Liver (tissue), 9 donors: ENCODE measurements around the gene TANGO6. TPM values are rescaled to one million over a fixed set of nuclear protein-coding genes. Genes with fewer than 3 reads are reported as not detected.

ENCODE experiments used
- DNase-seq: peaks from one replicate; pipeline ENCODE4 v3.0.0-alpha.2; 2017; ENCODE audit warnings: low spot score
- H3K27ac ChIP-seq, 2 donors: one replicate each; pipeline ENCODE4 v1.7.0; 2013; ENCODE audit warnings: inconsistent platforms in 2 of 2, low read length in 2 of 2, control low read depth in 1 of 2, low read depth in 1 of 2, mild to moderate bottlenecking in 1 of 2
- H3K27me3 ChIP-seq, 4 donors: one replicate each; pipeline versions ENCODE4 v1.6.1 to v1.7.0; 2013; ENCODE audit warnings: low read length in 3 of 4, inconsistent platforms in 1 of 4, mild to moderate bottlenecking in 1 of 4, moderate library complexity in 1 of 4; ENCODE audit not compliant: control insufficient read depth in 4 of 4, insufficient read depth in 4 of 4
- H3K36me3 ChIP-seq, 4 donors: one replicate each; pipeline versions ENCODE4 v1.6.1 to v1.7.0; 2013; ENCODE audit warnings: low read length in 3 of 4, mild to moderate bottlenecking in 3 of 4, low read depth in 1 of 4, moderate library complexity in 1 of 4; ENCODE audit not compliant: control insufficient read depth in 4 of 4, insufficient read depth in 3 of 4
- H3K4me1 ChIP-seq, 4 donors: one replicate each; pipeline versions ENCODE4 v1.6.1 to v1.7.0; 2013; ENCODE audit warnings: low read length in 3 of 4, mild to moderate bottlenecking in 3 of 4, moderate library complexity in 1 of 4; ENCODE audit not compliant: control insufficient read depth in 4 of 4, insufficient read depth in 4 of 4
- H3K4me3 ChIP-seq, 3 donors: one replicate each; pipeline versions ENCODE4 v1.6.1 to v1.7.0; 2013; ENCODE audit warnings: low read length in 3 of 3, control low read depth in 1 of 3, low read depth in 1 of 3, mild to moderate bottlenecking in 1 of 3
- H3K9ac ChIP-seq, 2 donors: one replicate each; pipeline ENCODE4 v1.7.0; 2013; ENCODE audit warnings: low read length in 2 of 2, mild to moderate bottlenecking in 2 of 2, moderate library complexity in 2 of 2, control low read depth in 1 of 2, low read depth in 1 of 2
- H3K9me3 ChIP-seq, 4 donors: one replicate each; pipeline versions ENCODE4 v1.6.1 to v1.7.0; 2013; ENCODE audit warnings: low read length in 3 of 4; ENCODE audit not compliant: control insufficient read depth in 4 of 4
- ATF3 ChIP-seq: IDR thresholded peaks from 2 replicates; pipeline ENCODE4 v1.6.1; 2016; ENCODE audit warnings: antibody characterized with exemption
- EGR1 ChIP-seq, 2 donors: IDR thresholded peaks; 2 replicates each; pipeline ENCODE4 v1.6.1; 2016 to 2018; ENCODE audit warnings: antibody characterized with exemption in 2 of 2, low read depth in 2 of 2
- FOXA1 ChIP-seq: IDR thresholded peaks from 2 replicates; pipeline ENCODE4 v1.6.1; 2016; ENCODE audit warnings: antibody characterized with exemption
- FOXA2 ChIP-seq: IDR thresholded peaks from 2 replicates; pipeline ENCODE4 v1.6.1; 2016; ENCODE audit warnings: antibody characterized with exemption
- GABPA ChIP-seq, 2 donors: IDR thresholded peaks in 1 of 2; conservative IDR thresholded peaks in 1 of 2; 2 replicates each; pipeline ENCODE4 v1.6.1; 2016; ENCODE audit warnings: antibody characterized with exemption in 2 of 2, mild to moderate bottlenecking in 1 of 2, moderate library complexity in 1 of 2
- HNF4A ChIP-seq, 2 donors: conservative IDR thresholded peaks; 2 replicates each; pipeline ENCODE4 v1.6.1; 2016; ENCODE audit warnings: antibody characterized with exemption in 2 of 2, mild to moderate bottlenecking in 2 of 2
- HNF4G ChIP-seq: IDR thresholded peaks from 2 replicates; pipeline ENCODE4 v1.6.1; 2016; ENCODE audit warnings: antibody characterized with exemption
- JUND ChIP-seq, 2 donors: IDR thresholded peaks; 2 replicates each; pipeline ENCODE4 v1.6.1; 2016; ENCODE audit warnings: antibody characterized with exemption in 2 of 2
- NR2F2 ChIP-seq: IDR thresholded peaks from 2 replicates; pipeline ENCODE4 v1.6.1; 2016; ENCODE audit warnings: antibody characterized with exemption
- RAD21 ChIP-seq, 2 donors: IDR thresholded peaks; 2 replicates each; pipeline ENCODE4 v1.6.1; 2016; ENCODE audit warnings: antibody characterized with exemption in 2 of 2, mild to moderate bottlenecking in 2 of 2
- RXRA ChIP-seq, 2 donors: IDR thresholded peaks; 2 replicates each; pipeline ENCODE4 v1.6.1; 2017 to 2018; ENCODE audit warnings: antibody characterized with exemption in 2 of 2, mild to moderate bottlenecking in 1 of 2
- SP1 ChIP-seq: IDR thresholded peaks from 2 replicates; pipeline ENCODE4 v1.6.1; 2018; ENCODE audit warnings: antibody characterized with exemption, mild to moderate bottlenecking
- TAF1 ChIP-seq: conservative IDR thresholded peaks from 2 replicates; pipeline ENCODE4 v1.6.1; 2016; ENCODE audit warnings: antibody characterized with exemption, mild to moderate bottlenecking
- YY1 ChIP-seq: IDR thresholded peaks from 2 replicates; pipeline ENCODE4 v1.6.1; 2016; ENCODE audit warnings: antibody characterized with exemption, mild to moderate bottlenecking
- ZBTB33 ChIP-seq: IDR thresholded peaks from 2 replicates; pipeline ENCODE4 v1.6.1; 2016; ENCODE audit warnings: antibody characterized with exemption
- WGBS: extraction: QIAGEN DNeasy Blood & Tissue Kit; methylation state at CpG from one replicate; pipeline ENCODE4 v1.1.7; 2013; 5-methylcytosine and 5-hydroxymethylcytosine counted together
- polyA plus RNA-seq, 2 donors: library from polyadenylated mRNA; stranded (reverse) in 1 of 2; unstranded in 1 of 2; fragments of 200-250 nt in 1 of 2; fragments of >200 nt in 1 of 2; fragmentation: Nextera tagmentation in 1 of 2; extraction: Ambion mirVana in 1 of 2; gene quantifications; one replicate each; pipeline versions ENCODE4 v1.2.1 to v1.2.3, GENCODE V29; 2013 to 2015
- total RNA-seq, 2 donors: library from RNA; depleted of rRNA; stranded (reverse); fragments of >200 nt; gene quantifications; one replicate each; pipeline ENCODE4 v1.2.3, GENCODE V29; 2014
- TF ChIP-seq, protein P1 (sequence below): IDR thresholded peaks from 2 replicates; pipeline ENCODE4 v1.6.1; 2016; ENCODE audit warnings: antibody characterized with exemption, mild to moderate bottlenecking
- TF ChIP-seq, protein P2 (sequence below): fragments of 150-350 bp; IDR thresholded peaks from 2 replicates; pipeline ENCODE4 v1.5.1; 2017; ENCODE audit warnings: improper control_type of control experiment, low read depth, low read length; ENCODE audit not compliant: missing input control
- TF ChIP-seq, protein P3 (sequence below): IDR thresholded peaks from 2 replicates; pipeline ENCODE4 v1.6.1; 2016; ENCODE audit warnings: antibody characterized with exemption
- donor health status: healthy.
- donor health status: healthy.
- donor health status: healthy.
- donor health status: healthy.
- donor health status: healthy.

Gene TANGO6
- total and polyA plus RNA-seq, 4 donors: 6.8 to 40.6 (median 10.5) TPM

DNA sequence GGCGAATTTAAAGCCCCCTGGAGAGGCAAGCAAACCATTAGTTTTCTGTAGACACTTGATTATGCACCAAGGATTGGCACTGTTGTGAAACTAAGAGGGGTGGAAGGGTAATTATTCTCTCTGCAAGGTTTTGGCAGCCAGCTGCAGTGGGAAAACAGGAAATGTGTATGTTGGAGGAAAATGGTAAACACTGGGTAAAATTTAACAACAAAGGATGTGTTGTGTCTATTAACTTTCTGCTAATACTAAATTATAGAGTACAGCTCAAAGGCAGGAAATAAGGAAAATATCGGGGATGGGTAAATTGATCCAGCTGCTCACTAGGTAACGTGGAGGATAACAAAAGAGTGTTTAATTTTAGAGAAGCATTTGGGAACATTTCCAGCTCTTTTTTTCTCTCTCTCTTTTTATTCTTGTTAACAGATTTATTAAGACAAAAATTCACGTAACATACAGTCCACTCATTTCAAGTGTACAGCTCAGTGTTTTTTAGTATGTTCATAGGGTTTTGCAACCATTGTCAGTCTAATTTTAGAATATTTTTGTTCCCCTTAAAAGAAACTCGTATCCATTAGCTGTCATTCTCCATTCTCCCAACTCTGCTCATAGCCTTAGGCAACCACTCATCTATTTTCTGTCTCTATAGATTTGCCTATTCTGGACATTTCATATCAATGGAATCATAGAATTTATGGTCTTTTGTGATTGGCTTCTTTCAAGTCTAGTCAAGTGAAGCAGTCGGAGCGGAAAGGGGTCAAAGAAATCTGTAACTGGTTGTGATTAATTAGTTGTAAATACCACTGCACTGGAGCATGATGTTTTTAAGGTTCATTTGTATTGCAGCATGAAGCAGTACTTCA, 41.8 kb downstream of the TANGO6 start:
- Histone ChIP-seq H3K9me3 (no peaks in the 10 kb centered on the region), H3K4me3 (no peak overlapping the region), H3K36me3 (peaks cover 0 to 7% (median 3%) of the 10 kb centered on the region in 4 donors), H3K4me1 (peaks cover 2 to 22% (median 16%) of the 10 kb centered on the region in 4 donors), H3K9ac (no peak overlapping the region), H3K27me3 (no peaks in the 10 kb centered on the region), H3K27ac (peak overlapping the region; percentile 8 to 29)
- 49% methylated on average over 7 of the region's 7 CpGs for WGBS
- TF ChIP-seq HNF4A (conservative IDR thresholded peaks at IDR 0.05): peak; percentile 25 to 41
- no peak for TF ChIP-seq ZBTB33
- TF ChIP-seq TAF1: no peak
- TF ChIP-seq, protein P1, sequence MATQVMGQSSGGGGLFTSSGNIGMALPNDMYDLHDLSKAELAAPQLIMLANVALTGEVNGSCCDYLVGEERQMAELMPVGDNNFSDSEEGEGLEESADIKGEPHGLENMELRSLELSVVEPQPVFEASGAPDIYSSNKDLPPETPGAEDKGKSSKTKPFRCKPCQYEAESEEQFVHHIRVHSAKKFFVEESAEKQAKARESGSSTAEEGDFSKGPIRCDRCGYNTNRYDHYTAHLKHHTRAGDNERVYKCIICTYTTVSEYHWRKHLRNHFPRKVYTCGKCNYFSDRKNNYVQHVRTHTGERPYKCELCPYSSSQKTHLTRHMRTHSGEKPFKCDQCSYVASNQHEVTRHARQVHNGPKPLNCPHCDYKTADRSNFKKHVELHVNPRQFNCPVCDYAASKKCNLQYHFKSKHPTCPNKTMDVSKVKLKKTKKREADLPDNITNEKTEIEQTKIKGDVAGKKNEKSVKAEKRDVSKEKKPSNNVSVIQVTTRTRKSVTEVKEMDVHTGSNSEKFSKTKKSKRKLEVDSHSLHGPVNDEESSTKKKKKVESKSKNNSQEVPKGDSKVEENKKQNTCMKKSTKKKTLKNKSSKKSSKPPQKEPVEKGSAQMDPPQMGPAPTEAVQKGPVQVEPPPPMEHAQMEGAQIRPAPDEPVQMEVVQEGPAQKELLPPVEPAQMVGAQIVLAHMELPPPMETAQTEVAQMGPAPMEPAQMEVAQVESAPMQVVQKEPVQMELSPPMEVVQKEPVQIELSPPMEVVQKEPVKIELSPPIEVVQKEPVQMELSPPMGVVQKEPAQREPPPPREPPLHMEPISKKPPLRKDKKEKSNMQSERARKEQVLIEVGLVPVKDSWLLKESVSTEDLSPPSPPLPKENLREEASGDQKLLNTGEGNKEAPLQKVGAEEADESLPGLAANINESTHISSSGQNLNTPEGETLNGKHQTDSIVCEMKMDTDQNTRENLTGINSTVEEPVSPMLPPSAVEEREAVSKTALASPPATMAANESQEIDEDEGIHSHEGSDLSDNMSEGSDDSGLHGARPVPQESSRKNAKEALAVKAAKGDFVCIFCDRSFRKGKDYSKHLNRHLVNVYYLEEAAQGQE: peak; percentile 49
- TF ChIP-seq FOXA2: peak; percentile 51
- TF ChIP-seq SP1: no peak
- no peak for TF ChIP-seq FOXA1
- peak in 1 of 2 donors; percentile 34 for TF ChIP-seq GABPA (IDR thresholded peaks at IDR 0.05 in 1 of 2, conservative IDR thresholded peaks at IDR 0.05 in 1 of 2)
- no peak for TF ChIP-seq EGR1 (IDR thresholded peaks at IDR 0.05; ENCODE audit: low read depth in 2 of 2)
- no peak for TF ChIP-seq HNF4G
- TF ChIP-seq ATF3: no peak
- peak in 1 of 2 donors; percentile 14 for TF ChIP-seq RAD21 (IDR thresholded peaks at IDR 0.05)
- TF ChIP-seq, protein P2, sequence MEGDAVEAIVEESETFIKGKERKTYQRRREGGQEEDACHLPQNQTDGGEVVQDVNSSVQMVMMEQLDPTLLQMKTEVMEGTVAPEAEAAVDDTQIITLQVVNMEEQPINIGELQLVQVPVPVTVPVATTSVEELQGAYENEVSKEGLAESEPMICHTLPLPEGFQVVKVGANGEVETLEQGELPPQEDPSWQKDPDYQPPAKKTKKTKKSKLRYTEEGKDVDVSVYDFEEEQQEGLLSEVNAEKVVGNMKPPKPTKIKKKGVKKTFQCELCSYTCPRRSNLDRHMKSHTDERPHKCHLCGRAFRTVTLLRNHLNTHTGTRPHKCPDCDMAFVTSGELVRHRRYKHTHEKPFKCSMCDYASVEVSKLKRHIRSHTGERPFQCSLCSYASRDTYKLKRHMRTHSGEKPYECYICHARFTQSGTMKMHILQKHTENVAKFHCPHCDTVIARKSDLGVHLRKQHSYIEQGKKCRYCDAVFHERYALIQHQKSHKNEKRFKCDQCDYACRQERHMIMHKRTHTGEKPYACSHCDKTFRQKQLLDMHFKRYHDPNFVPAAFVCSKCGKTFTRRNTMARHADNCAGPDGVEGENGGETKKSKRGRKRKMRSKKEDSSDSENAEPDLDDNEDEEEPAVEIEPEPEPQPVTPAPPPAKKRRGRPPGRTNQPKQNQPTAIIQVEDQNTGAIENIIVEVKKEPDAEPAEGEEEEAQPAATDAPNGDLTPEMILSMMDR: no peak
- TF ChIP-seq, protein P3, sequence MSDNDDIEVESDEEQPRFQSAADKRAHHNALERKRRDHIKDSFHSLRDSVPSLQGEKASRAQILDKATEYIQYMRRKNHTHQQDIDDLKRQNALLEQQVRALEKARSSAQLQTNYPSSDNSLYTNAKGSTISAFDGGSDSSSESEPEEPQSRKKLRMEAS: no peak
- TF ChIP-seq RXRA (IDR thresholded peaks at IDR 0.05): peak in 1 of 2 donors; percentile 54
- no peak for TF ChIP-seq NR2F2
- no peak for TF ChIP-seq JUND (IDR thresholded peaks at IDR 0.05)
- TF ChIP-seq YY1: no peak
- DNase-seq: no peak
